Inflammatory macrophage treated with lipopolysaccharide for 4 hours (primary cell): Measurements from ENCODE around the gene ZMYND10.

ENCODE experiments used
- DNase-seq: peaks from one replicate; pipeline ENCODE4 v3.0.0-alpha.2; 2020

ZMYND10 gene

DNA sequence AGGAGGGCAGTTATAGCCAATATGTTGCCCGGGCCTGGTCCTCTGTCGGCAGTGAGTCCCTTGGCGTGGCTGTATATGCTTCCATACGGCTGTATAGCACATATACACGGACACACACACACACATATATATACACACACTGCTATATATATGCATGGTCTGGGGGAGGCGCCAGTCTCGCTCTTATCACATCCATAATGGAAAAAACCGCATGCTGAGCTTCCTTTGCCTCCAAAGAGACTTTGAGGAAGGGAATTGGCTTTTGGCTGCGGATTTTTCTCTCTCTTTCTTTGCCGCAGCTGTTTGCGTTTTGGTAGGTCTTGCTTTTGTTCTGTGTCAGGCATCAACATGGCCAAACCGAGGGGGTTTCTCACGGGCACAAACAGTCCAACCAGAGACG lies 25.1 kb upstream of the ZMYND10 start:
- no peak for DNase-seq

GRCh38 chr3:50369012-50369670 lies 23.6 kb upstream of the ZMYND10 start:
- no peak for DNase-seq

GRCh38 chr3:50365842-50366220 lies 20.3 kb upstream of the ZMYND10 start:
- no peak for DNase-seq

- DNase-seq, result peak; percentile 65
Observed at GRCh38 chr3:50365080-50365841, 19.7 kb upstream of the ZMYND10 start.

DNA sequence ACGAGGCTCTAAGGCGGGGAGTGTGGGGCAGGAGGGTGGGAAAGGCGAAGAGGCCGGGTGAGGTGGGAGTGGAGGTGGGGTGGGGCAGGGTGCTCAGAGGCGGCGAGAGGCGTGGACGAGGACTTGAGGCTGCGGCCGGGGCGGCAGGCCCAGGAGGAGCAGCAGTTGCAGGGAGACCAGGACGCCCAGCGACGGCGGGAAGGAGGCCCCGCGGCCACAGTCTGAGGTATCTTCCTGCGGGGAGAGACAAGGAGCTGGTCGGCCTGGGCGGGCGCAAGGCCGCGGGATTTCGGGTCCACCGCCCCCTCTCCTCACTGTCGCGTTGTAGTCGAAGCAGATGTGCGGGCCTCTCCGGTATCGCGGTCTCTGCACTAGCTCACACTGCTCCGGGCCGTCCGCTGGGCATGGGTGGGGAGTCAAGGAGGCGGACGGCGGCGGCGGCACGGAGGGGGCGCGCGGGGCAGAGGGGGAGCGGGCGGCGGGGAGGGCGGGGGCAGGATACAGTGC lies 19.1 kb upstream of the ZMYND10 start:
- no peak for DNase-seq

DNA sequence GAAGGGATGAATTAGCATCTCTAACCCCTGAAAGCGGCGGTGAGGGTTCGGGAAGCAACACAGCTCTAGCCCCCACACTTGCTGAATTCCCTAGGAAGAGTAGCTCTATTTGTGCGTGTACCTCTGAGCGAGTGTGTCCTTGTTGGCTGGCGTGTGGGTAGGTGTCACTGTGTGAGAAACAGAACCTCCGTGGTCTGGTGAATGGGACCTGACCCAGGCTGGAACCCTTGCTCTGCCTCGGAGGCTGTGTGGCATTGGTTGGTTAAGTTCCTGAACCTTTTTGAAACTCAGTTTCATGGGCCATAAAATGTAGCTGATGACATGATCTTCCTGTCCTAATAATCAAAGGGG lies 14.2 kb upstream of the ZMYND10 start:
- no peak for DNase-seq

DNA sequence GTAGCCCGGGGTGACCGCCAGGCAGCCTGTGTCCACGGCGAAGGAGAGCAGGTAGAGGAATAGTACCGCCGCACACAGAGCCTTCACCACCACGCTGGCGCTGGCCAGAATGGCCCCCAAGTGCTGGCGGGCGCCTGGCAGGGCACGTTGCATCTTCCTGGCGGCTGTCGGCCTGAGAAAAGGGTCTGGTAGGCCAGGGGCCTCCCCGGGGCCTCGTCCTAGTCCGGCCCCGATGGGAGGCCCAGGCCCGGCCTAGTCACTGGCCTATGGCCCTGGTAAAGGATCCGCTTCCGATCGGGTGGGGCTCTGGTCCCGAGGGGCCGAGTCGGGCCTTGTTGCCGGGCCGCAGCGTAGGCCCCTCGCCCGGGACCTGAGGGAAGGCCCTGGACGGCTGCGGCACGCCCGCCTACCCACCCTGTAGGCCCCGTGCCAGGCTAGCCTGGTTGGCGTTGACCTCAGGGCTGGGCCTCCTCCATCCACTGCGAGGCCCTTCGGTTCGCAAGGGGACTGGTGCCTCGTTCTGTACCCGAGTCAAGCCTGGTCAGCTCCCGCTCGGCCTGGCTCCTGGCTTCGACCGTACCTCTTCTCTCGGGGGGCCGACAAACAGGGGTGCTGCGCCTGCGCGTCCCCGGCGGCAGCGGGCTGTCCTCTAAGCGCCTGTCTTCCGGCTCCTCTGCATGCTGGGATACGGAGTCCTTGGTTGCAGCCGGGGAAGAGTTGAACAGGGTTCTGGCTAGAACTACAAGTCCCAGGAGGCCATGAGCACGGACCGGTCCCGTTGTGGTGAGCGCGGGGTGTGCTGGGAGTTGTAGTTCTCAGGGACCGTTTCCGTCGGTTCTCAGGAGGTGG lies 13.6 kb upstream of the ZMYND10 start, which contains the start of gene TMEM115:
TSS of gene TMEM115 (minus strand) at position 611 of the 849 bp plus-strand sequence. CDS start at position 153, 458 bp downstream.
- DNase-seq, result peak; percentile 98

- DNase-seq, result no peak
Observed at GRCh38 chr3:50358355-50358910, 12.9 kb upstream of the ZMYND10 start.

DNA sequence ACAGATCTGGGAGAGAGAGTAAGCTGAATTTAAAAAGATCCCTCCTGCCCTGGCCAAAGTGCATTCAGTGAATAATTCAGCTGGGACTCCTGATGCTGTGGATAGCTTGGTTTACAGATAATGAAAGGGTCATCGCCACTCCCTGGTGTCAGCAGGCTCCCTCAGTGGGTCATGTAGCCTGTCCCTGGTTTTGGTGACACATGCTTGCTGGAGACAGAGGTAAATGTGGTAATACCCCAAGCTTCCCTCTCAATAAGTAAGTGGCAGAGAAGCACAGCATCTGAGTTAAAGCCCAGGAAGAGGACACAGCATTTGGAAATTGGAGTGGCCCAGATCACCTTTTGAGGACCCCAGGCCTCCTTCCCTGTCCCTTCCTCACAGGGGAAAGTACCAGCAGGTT lies 11.9 kb upstream of the ZMYND10 start:
- DNase-seq, result peak; percentile 60

GRCh38 chr3:50356553-50356952 lies 11.0 kb upstream of the ZMYND10 start:
- DNase-seq, result peak; percentile 71

DNA sequence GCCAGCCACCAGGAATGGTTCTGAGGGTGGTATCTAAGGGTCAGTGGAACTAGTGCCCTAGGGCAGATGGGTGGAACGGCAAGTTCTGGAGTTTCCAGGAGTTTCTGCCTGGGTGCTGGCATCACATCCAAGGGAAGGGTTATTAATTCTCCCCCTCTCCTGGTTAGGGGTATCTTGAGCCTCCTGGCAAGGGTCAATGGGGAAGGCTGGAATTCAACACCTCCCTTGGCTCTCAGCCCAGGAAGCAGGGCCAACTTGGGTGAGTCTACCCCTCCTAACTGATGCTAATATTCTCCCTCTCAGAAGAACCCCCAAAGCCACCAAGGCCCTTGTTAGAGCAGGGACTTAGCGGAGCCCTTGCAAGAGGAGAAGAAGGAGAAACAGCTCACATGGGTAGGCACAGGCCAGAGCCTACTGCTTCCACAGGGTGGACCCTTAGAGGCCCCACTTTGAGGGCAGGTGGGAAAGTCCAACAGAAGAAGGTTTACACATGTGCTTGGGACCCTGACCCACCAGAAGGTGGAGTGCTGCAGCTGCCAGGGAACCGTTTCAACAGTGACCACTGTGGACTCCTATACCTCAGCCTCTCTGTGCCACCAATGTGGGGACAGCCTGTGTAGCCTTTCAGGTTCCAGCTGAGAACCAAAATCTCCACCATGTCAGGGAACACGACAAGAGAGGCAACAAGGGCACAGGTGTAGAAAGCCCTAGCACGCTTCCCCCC lies 10.5 kb upstream of the ZMYND10 start:
- DNase-seq, result no peak

- DNase-seq, result no peak
Observed at GRCh38 chr3:50354850-50355249, 9.3 kb upstream of the ZMYND10 start.

GRCh38 chr3:50354186-50354764 lies 8.7 kb upstream of the ZMYND10 start:
- no peak for DNase-seq

DNA sequence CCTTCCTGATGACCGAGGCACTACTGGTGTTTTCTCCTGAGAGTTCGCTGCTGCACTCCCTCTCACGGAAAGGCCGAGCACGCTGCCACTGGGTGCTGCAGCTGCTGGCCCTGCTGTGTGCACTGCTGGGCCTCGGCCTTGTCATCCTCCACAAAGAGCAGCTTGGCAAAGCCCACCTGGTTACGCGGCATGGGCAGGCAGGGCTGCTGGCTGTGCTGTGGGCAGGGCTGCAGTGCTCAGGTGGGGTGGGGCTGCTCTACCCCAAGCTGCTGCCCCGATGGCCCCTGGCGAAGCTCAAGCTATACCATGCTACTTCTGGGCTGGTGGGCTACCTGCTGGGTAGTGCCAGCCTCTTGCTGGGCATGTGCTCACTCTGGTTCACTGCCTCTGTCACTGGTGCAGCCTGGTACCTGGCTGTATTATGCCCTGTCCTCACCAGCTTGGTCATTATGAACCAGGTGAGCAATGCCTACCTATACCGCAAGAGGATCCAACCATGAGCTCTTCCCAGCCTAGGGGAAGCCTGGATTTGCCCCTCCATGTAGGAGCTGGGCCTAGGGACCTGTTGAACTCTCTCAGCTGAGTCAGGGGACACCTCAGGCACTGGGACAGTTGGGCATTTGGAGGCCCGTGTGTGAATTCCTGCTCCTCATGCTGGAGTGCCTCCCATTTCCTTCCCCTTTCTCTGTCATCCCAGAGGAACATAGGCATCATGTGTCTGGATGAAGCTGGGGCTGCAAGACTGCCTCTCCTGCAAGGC lies 7.9 kb upstream of the ZMYND10 start:
- DNase-seq, result no peak

- DNase-seq, result peak; percentile 96
Observed at GRCh38 chr3:50352781-50353180, 7.2 kb upstream of the ZMYND10 start.

DNA sequence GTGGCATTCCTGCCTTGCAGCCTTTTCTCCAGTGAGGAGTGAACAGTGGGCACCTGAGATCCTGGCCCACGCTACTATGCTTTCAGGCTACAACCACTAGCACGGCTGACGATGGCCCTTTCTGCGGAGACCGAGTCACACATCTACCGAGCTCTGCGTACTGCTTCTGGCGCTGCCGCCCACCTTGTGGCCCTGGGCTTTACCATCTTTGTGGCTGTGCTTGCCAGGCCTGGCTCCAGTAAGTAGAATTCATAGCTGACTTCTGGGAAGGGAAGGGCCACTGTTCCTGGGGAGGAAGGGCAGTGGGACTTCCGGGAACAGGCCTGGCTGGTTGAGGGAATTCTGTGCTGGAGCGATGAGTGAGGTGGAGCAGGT lies 5.8 kb upstream of the ZMYND10 start:
- no peak for DNase-seq

DNA sequence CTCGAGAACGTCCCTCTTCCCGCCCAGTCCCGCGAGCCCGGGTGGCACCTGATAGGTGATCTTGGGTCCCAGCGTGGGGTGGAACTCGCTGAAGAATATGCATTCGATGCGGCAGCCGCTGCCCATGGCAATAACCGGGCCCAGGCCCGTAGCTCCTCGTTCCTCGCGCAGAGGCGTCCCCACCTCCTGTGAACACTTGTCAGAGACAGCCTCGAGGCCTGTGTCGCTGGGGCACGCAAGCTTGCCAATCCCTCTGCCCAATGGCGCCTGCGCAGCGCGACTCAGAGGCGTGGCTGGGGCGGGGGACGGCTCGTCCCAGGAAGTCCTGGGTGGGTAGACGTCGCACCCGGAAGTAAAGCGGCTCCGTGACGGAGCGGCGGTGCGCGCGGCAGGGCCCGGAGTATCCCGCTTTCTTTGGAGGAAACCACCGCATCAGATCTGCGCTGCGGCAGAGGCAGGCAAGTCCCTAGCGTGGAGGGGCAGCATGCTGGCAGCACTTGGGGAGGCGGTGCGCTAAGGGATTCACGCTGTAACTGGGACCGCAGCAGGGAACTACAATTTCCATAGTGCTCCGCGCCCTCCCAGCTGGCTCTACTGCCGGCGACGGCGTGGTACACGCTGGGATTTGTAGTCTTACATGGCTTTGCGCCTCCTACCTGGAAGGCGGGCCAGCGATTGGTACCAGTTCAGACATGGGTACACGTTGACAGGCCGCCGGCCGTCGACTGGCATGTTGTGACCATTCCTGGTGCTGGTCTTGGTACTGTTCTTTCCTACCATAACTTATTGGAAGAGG lies 5.2 kb upstream of the ZMYND10 start, which contains the start of the genes CYB561D2 and NPRL2:
TSS of gene CYB561D2 (plus strand) at position 336 of the 796 bp plus-strand sequence. CDS start 572 bp downstream, outside the sequence.
TSS of gene NPRL2 (minus strand) at position 249 of the 796 bp plus-strand sequence. CDS start at position 126, 123 bp downstream.
- DNase-seq, result peak; percentile 97

GRCh38 chr3:50350213-50350526 lies 4.6 kb upstream of the ZMYND10 start:
- peak; percentile 1 for DNase-seq

DNA sequence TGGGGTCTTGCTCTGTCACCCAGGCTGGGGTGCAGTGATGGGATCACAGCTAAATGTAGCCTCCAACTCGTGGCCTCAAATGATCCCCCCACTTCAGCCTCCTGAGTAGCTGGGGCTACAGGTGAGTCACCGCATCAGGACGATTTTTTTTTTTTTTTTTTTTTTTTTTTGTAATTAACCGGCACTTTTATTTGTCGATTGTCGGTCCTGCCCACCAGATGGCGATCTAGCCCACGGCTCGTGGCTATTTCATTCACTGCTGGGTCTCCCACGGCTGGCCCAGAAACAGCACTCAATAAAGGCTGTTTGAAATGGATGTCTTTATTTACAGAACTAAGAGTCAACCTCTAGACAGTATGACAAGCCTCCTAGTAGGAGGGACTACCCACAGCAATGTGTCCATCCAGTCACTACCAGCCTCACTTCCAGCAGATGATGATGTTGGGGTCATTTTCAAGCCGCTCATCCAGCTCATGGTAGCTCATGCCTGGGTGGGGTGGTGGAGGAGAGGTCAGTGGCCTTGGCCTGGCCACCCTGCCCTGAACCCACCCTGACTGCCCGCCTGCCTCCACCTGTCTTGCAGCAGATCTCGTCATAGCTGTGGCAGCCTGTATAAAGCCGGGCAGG lies 1.8 kb upstream of the ZMYND10 start:
- peak; percentile 69 for DNase-seq

DNA sequence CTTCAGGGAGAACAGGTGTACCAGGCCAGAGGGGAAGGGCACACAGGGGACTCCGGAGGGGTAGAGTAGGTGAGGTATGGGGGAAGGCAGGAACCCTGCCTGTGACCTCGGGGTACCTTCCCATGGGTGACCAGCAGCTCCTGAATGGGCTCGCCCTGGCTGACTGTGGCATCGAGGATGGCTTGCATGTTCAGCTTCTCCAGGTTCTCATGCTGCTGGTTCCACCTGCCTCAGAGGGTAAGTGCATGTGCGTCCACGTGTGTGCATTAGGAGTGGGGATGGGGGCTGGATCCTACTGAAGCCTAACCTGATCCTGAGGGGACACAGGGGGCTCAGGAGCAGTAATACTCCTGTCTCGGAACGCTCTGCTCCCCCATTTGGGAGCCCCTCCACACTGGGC lies 524 bp downstream of the ZMYND10 start:
- DNase-seq, result no peak
